ENCODE data around the gene IQCE.

IQCE gene

GRCh38 chr7:2644220-2644561, 85.4 kb downstream of the IQCE start:
- no peak for DNase-seq (ENCODE audit: low spot score)
- peak; percentile 35 for FAIRE-seq

GRCh38 chr7:2644562-2645273, 85.9 kb downstream of the IQCE start:
- DNase-seq (ENCODE audit: low spot score) (no peak), FAIRE-seq (peak; percentile 91)

- FAIRE-seq, result no peak
- no peak for DNase-seq (ENCODE audit: low spot score)
These were observed 86.6 kb downstream of the IQCE start for GRCh38 chr7:2645274-2645868.

GRCh38 chr7:2646336-2646679, 87.5 kb downstream of the IQCE start:
- FAIRE-seq (no peak), DNase-seq (ENCODE audit: low spot score) (no peak)

- DNase-seq (ENCODE audit: low spot score), result peak; percentile 66
- FAIRE-seq, result peak; percentile 86
These were observed 88.1 kb downstream of the IQCE start for GRCh38 chr7:2646680-2647571.

GRCh38 chr7:2647594-2648172, 88.9 kb downstream of the IQCE start:
- DNase-seq (ENCODE audit: low spot score) (no peak), FAIRE-seq (peak; percentile 93)

- DNase-seq (ENCODE audit: low spot score), result no peak
- peak; percentile 79 for FAIRE-seq
These were observed 90.5 kb downstream of the IQCE start for GRCh38 chr7:2649139-2649838.

- FAIRE-seq, result no peak
These were observed 91.2 kb downstream of the IQCE start for GRCh38 chr7:2649991-2650390.

GRCh38 chr7:2650451-2650850, 91.7 kb downstream of the IQCE start:
- DNase-seq (ENCODE audit: low spot score), result no peak
- FAIRE-seq, result no peak

More at GRCh38 chr7:2649991-2650390, 91.2 kb downstream of the IQCE start:
- no peak for DNase-seq (ENCODE audit: low spot score)

GRCh38 chr7:2651336-2651735, 92.6 kb downstream of the IQCE start:
- no peak for DNase-seq (ENCODE audit: low spot score)
- no peak for FAIRE-seq

- FAIRE-seq, result peak; percentile 99
These were observed 93.3 kb downstream of the IQCE start for GRCh38 chr7:2651847-2652735.

GRCh38 chr7:2652736-2653060, 93.9 kb downstream of the IQCE start:
- FAIRE-seq (peak; percentile 70), DNase-seq (ENCODE audit: low spot score) (no peak)

More at GRCh38 chr7:2651847-2652735, 93.3 kb downstream of the IQCE start:
- no peak for DNase-seq (ENCODE audit: low spot score)

- DNase-seq (ENCODE audit: low spot score) (no peak), FAIRE-seq (no peak)
These were observed 95.3 kb downstream of the IQCE start for GRCh38 chr7:2654059-2654458.

- FAIRE-seq, result no peak
- DNase-seq (ENCODE audit: low spot score), result no peak
These were observed 97.3 kb downstream of the IQCE start for GRCh38 chr7:2655870-2656614.

- DNase-seq (ENCODE audit: low spot score), result no peak
- peak; percentile 100 for FAIRE-seq
These were observed 98.4 kb downstream of the IQCE start for GRCh38 chr7:2657208-2657607.

GRCh38 chr7:2657920-2658671, 99.3 kb downstream of the IQCE start:
- peak; percentile 96 for FAIRE-seq
- no peak for DNase-seq (ENCODE audit: low spot score)

- FAIRE-seq (peak; percentile 40), DNase-seq (ENCODE audit: low spot score) (no peak)
These were observed 100.2 kb downstream of the IQCE start for GRCh38 chr7:2658941-2659340.

- peak; percentile 83 for FAIRE-seq
- no peak for DNase-seq (ENCODE audit: low spot score)
These were observed 101.0 kb downstream of the IQCE start for GRCh38 chr7:2659556-2660358.

Data from urothelium cell line (cell line).